Activated gamma-delta T cell treated with anti-CD3 and anti-CD28 coated beads, Interleukin-2, amount 50 U/mL, for 16 hours (primary cell): ENCODE results near the gene PPWD1.

Source experiments
- DNase-seq: peaks from one replicate; pipeline ENCODE4 v3.0.0-alpha.2; 2020; ENCODE audit warnings: low read depth

Gene PPWD1

GRCh38 chr5:65624025-65624570 lies 61.0 kb downstream of the PPWD1 start, which contains the start of gene TRIM23:
TRIM23 (minus strand) TSS chr5:65624333; CDS start chr5:65624274, 59 bp downstream.
- DNase-seq = peak; percentile 86

GRCh38 chr5:65624571-65625555 lies 61.8 kb downstream of the PPWD1 start, which contains the start of the genes SHLD3 and TRAPPC13:
SHLD3 (plus strand) TSS chr5:65625027; CDS start chr5:65629588, 4,561 bp downstream.
TRAPPC13 (plus strand) TSS chr5:65625027; CDS start chr5:65625061, 34 bp downstream.
- DNase-seq = peak; percentile 76

GRCh38 chr5:65625743-65626142 lies 62.6 kb downstream of the PPWD1 start:
- no peak for DNase-seq

GRCh38 chr5:65630981-65631380 lies 67.9 kb downstream of the PPWD1 start:
- no peak for DNase-seq
